GM12878 (cell line): ENCODE results near the gene ZC3H12D. TPM values are rescaled to one million over a fixed set of nuclear protein-coding genes. Genes with fewer than 3 reads are reported as not detected.

ENCODE experiments used
- ATAC-seq: fragments of 200-7000 bp; cut with Tn5 transposase; 3 replicates; pipeline ENCODE4 v1.9.1; 2020; ENCODE audit warnings: mild to moderate bottlenecking, moderate library complexity
- BruUV-seq: library from RNA; stranded (reverse); fragments of 400-500 nt; replicated peaks from 2 replicates; lab custom pipeline; 2021; lab: Mats Ljungman, UMichigan
- CTCF ChIA-PET: fragments of 300-600 bp; sonication (Branson Sonifier 250); formaldehyde crosslinking; extraction: SDS; loops from one replicate; lab custom pipeline; 2021; ENCODE audit warnings: inconsistent platforms; lab: Yijun Ruan, JAX
- POLR2A ChIA-PET: fragments of 350-600 bp; formaldehyde crosslinking; extraction: SDS; loops from one replicate; lab custom pipeline; 2021; ENCODE audit warnings: inconsistent platforms; lab: Charles Lee
- RAD21 ChIA-PET: fragments of 300-600 bp; sonication (Branson Sonifier 250); formaldehyde crosslinking; loops from one replicate; lab custom pipeline; 2023; ENCODE audit warnings: antibody characterized with exemption; ENCODE audit not compliant: unreplicated experiment; lab: Charles Lee
- SMC1A ChIA-PET: fragments of 300-600 bp; sonication (Branson Sonifier 250); formaldehyde crosslinking; loops from one replicate; lab custom pipeline; 2023; ENCODE audit not compliant: unreplicated experiment, uncharacterized antibody; lab: Charles Lee
- DNase-seq: peaks from one replicate; pipeline ENCODE4 v3.0.0-alpha.2; 2011; ENCODE audit warnings: low read depth, low spot score
- FAIRE-seq: peaks from 3 replicates; lab custom pipeline; 2011; peaks lifted over from hg19 to GRCh38; lab: Jason Lieb, UNC
- H2AFZ ChIP-seq: 2 replicates; pipeline ENCODE4 v1.6.0; 2011; ENCODE audit warnings: low read depth, low read length, control low read depth; ENCODE audit not compliant: control insufficient read depth
- H3K27ac ChIP-seq: 2 replicates; pipeline ENCODE4 v1.5.1; 2011; ENCODE audit warnings: control low read depth; ENCODE audit not compliant: control insufficient read depth, insufficient read depth
- H3K27me3 ChIP-seq, 2 experiments: replicated peaks in 1 of 2; 2 replicates each; pipeline versions ENCODE4 v1.6.0 to v1.6.1; 2011; ENCODE audit warnings: low read length in 1 of 2; ENCODE audit not compliant: control insufficient read depth in 2 of 2, insufficient read depth in 2 of 2
- H3K36me3 ChIP-seq, 2 experiments: 2 replicates each; pipeline ENCODE4 v1.5.1; 2011; ENCODE audit warnings: low read length in 1 of 2; ENCODE audit not compliant: control insufficient read depth in 2 of 2, insufficient read depth in 2 of 2
- H3K4me1 ChIP-seq: 2 replicates; pipeline ENCODE4 v1.6.1; 2011; ENCODE audit warnings: mild to moderate bottlenecking, low read length, moderate library complexity, mixed read lengths; ENCODE audit not compliant: control insufficient read depth, insufficient read depth
- H3K4me2 ChIP-seq: 2 replicates; pipeline ENCODE4 v1.6.0; 2011; ENCODE audit warnings: control low read depth; ENCODE audit not compliant: control insufficient read depth, insufficient read depth
- H3K4me3 ChIP-seq: fragments of 200-600 bp; sonication (generic); 2 replicates; pipeline ENCODE4 v1.5.1; 2016
- H3K79me2 ChIP-seq: 2 replicates; pipeline ENCODE4 v1.6.0; 2011; ENCODE audit warnings: low read length; ENCODE audit not compliant: control insufficient read depth, insufficient read depth
- H3K9ac ChIP-seq: 2 replicates; pipeline ENCODE4 v1.8.0; 2011; ENCODE audit warnings: low read length, control low read depth, mixed read lengths; ENCODE audit not compliant: control insufficient read depth, insufficient read depth
- H3K9me3 ChIP-seq: replicated peaks from 3 replicates; pipeline ENCODE4 v1.5.1; 2011; ENCODE audit warnings: mild to moderate bottlenecking, low read length; ENCODE audit not compliant: control insufficient read depth, insufficient read depth
- H4K20me1 ChIP-seq: 2 replicates; pipeline ENCODE4 v1.6.0; 2011; ENCODE audit not compliant: control insufficient read depth, insufficient read depth
- BACH1 ChIP-seq: fragments of 450-650 bp; IDR thresholded peaks from 2 replicates; pipeline ENCODE4 v1.6.1; 2017; ENCODE audit warnings: mild to moderate bottlenecking, borderline replicate concordance
- IKZF2 ChIP-seq, 2 experiments: fragments of 450-650 bp; IDR thresholded peaks; 2 replicates each; pipeline ENCODE4 v1.6.1; 2017; ENCODE audit warnings: mild to moderate bottlenecking in 2 of 2, moderate library complexity in 2 of 2
- IRF4 ChIP-seq: IDR thresholded peaks from 2 replicates; pipeline ENCODE4 v1.6.1; 2011; ENCODE audit warnings: low read depth, low read length
- MTA3 ChIP-seq: IDR thresholded peaks from 2 replicates; pipeline ENCODE4 v1.6.1; 2012; ENCODE audit warnings: low read length, inconsistent platforms, borderline replicate concordance
- MYB ChIP-seq: fragments of 150-350 bp; IDR thresholded peaks from 2 replicates; pipeline ENCODE4 v1.6.1; 2014; ENCODE audit warnings: mild to moderate bottlenecking, low read depth, low read length, borderline replicate concordance
- NR2F1 ChIP-seq: fragments of 450-650 bp; conservative IDR thresholded peaks from 2 replicates; pipeline ENCODE4 v1.6.1; 2017; ENCODE audit warnings: mild to moderate bottlenecking
- PML ChIP-seq: IDR thresholded peaks from 2 replicates; pipeline ENCODE4 v1.6.1; 2012; ENCODE audit warnings: low read length, inconsistent platforms
- POLR2AphosphoS5 ChIP-seq: IDR thresholded peaks from 2 replicates; pipeline ENCODE4 v1.6.1; 2011; ENCODE audit warnings: mild to moderate bottlenecking, low read length, inconsistent platforms
- RAD21 ChIP-seq: IDR thresholded peaks from 2 replicates; pipeline ENCODE4 v1.6.1; 2011; ENCODE audit warnings: mild to moderate bottlenecking, low read depth, low read length, moderate library complexity; ENCODE audit not compliant: insufficient read depth
- SMAD1 ChIP-seq: fragments of 450-650 bp; IDR thresholded peaks from 2 replicates; pipeline ENCODE4 v1.6.1; 2018; ENCODE audit warnings: mild to moderate bottlenecking, low read depth; ENCODE audit not compliant: partially characterized antibody
- SP1 ChIP-seq: IDR thresholded peaks from one replicate; pipeline ENCODE4 v1.6.1; 2011; ENCODE audit warnings: low read depth, low read length
- SREBF1 ChIP-seq: IDR thresholded peaks from 2 replicates; pipeline ENCODE4 v1.6.1; 2012; ENCODE audit warnings: mild to moderate bottlenecking, low read length
- TBL1XR1 ChIP-seq: IDR thresholded peaks from 2 replicates; pipeline ENCODE4 v1.6.1; 2012; ENCODE audit warnings: low read depth, low read length, improper control_type of control experiment
- ZBTB11 ChIP-seq: fragments of 450-650 bp; formaldehyde crosslinking; IDR thresholded peaks from 2 replicates; pipeline ENCODE4 v1.5.0; 2022; ENCODE audit warnings: mild to moderate bottlenecking, missing genetic modification characterization
- WGBS: methylation state at CpG from one replicate; pipeline ENCODE4 v1.1.6; 2016; ENCODE audit warnings: low lambda C conversion rate; ENCODE audit not compliant: insufficient replicate concordance, insufficient coverage; ENCODE audit errors: missing lambda C conversion rate; 5-methylcytosine and 5-hydroxymethylcytosine counted together
- in situ Hi-C: fragments of 300-500 bp; cut with MboI; formaldehyde crosslinking; loops from 9 replicates; pipeline ENCODE4 v1.14.3; 2018; ENCODE audit warnings: mixed read lengths
- intact Hi-C: fragments of 100-400 bp; cut with micrococcal nuclease; formaldehyde crosslinking; loops from one replicate; pipeline ENCODE4 v1.14.2; 2022; ENCODE audit not compliant: unreplicated experiment
- polyA plus RNA-seq, 11 experiments: library from polyadenylated mRNA; depleted of rRNA in 4 of 11; unstranded in 6 of 11; stranded (reverse) in 5 of 11; fragments of >200 nt; fragmentation: Nextera tagmentation in 4 of 11; fragmentation: Illumina TruSeq in 1 of 11; extraction: Ambion mirVana in 4 of 11; extraction: Trizol in 1 of 11; gene quantifications; 1 replicate in 1 of 11; 2 replicates in 10 of 11; pipeline versions ENCODE4 v1.2.1 to v1.2.3, GENCODE V29; 2011 to 2016; ENCODE audit warnings: inconsistent platforms in 2 of 11, missing spikeins in 2 of 11, low read depth in 1 of 11
- total RNA-seq, 4 experiments: library from RNA; depleted of rRNA in 3 of 4; stranded (reverse); fragments of >200 nt in 3 of 4; fragmentation: Illumina TruSeq in 1 of 4; extraction: Trizol in 1 of 4; gene quantifications; 2 replicates each; pipeline versions ENCODE4 v1.2.1 to v1.2.3, GENCODE V29; 2013 to 2021
- TF ChIP-seq, protein P1 (sequence below): fragments of 450-650 bp; IDR thresholded peaks from 2 replicates; pipeline ENCODE4 v1.6.1; 2014; ENCODE audit warnings: mild to moderate bottlenecking
- TF ChIP-seq, protein P2 (sequence below): IDR thresholded peaks from 2 replicates; pipeline ENCODE4 v1.6.1; 2012; ENCODE audit warnings: low read depth, low read length, improper control_type of control experiment
- TF ChIP-seq, protein P3 (sequence below): fragments of 450-650 bp; IDR thresholded peaks from 2 replicates; pipeline ENCODE4 v1.6.1; 2016; ENCODE audit warnings: mild to moderate bottlenecking

ZC3H12D gene
- total and polyA plus RNA-seq, 10 of the 15 experiments (the other 5 are each of a cell fraction or from before 2014, with no cell fraction given): 1.4 to 29.7 (median 8.8) TPM

- Histone ChIP-seq H3K27ac (peak overlapping the region; percentile 95), H3K4me1 (peaks cover 24% of the 10 kb centered on the region), H4K20me1 (no peaks in the 10 kb centered on the region), H3K9me3 (no peaks in the 10 kb centered on the region), H3K27me3 (no peaks in the 10 kb centered on the region), H3K9ac (peak overlapping the region; percentile 88), H2AFZ (peak overlapping the region; percentile 37), H3K36me3 (no peaks in the 10 kb centered on the region), H3K4me3 (peak overlapping the region; percentile 90), H3K79me2 (peaks cover 88% of the 10 kb centered on the region), H3K4me2 (peak overlapping the region; percentile 98)
- BruUV-seq: no TSS peak
- ChIA-PET POLR2A (interaction anchor here (1.3 to 1.8 kb wide), 3 partner anchors 12 to 448 kb away, joined by 4 to 6 read pairs (median 5); no protein-coding TSS in a partner anchor), SMC1A (interaction anchor here (0.9 to 2.3 kb wide), 6 partner anchors 9 to 419 kb away, joined by 3 to 9 read pairs (median 6); partner anchors contain the start of gene PPIL4), CTCF (interaction anchor here (1.4 to 3.2 kb wide), 3 partner anchors 9 to 416 kb away, joined by 6 to 27 read pairs (median 20); no protein-coding TSS in a partner anchor), RAD21 (interaction anchor here (1.2 to 2.8 kb wide), 6 partner anchors 9 to 452 kb away, joined by 3 to 17 read pairs (median 6); no protein-coding TSS in a partner anchor)
- no peak for FAIRE-seq
- intact Hi-C loops (no loop called here), in situ Hi-C loops (no loop called here)
- ATAC-seq: peak; percentile 21
- no peak for DNase-seq
- WGBS: 10% methylated on average over 16 of the region's 18 CpGs
- TF ChIP-seq BACH1 (peak; percentile 40; the same call in 1 of the 2 replicates), ZBTB11 (CRISPR knock-in tag) (no peak), IKZF2 (IDR thresholded peaks at IDR 0.05) (peak in 1 of 2 experiments; percentile 25; a peak in 1 of 4 replicates), MYB (no peak), IRF4 (no peak), RAD21 (no peak), PML (no peak), MTA3 (no peak), SP1 (no peak), POLR2AphosphoS5 (peak; percentile 73; the same call in 1 of the 2 replicates), NR2F1 (no peak), SREBF1 (0 out of 2 replicates have a peak, but pooled peaks have one; percentile 20), SMAD1 (no peak), TBL1XR1 (0 out of 2 replicates have a peak, but pooled peaks have one; percentile 38)
- TF ChIP-seq, protein P1, sequence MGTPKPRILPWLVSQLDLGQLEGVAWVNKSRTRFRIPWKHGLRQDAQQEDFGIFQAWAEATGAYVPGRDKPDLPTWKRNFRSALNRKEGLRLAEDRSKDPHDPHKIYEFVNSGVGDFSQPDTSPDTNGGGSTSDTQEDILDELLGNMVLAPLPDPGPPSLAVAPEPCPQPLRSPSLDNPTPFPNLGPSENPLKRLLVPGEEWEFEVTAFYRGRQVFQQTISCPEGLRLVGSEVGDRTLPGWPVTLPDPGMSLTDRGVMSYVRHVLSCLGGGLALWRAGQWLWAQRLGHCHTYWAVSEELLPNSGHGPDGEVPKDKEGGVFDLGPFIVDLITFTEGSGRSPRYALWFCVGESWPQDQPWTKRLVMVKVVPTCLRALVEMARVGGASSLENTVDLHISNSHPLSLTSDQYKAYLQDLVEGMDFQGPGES: no peak
- TF ChIP-seq, protein P2, sequence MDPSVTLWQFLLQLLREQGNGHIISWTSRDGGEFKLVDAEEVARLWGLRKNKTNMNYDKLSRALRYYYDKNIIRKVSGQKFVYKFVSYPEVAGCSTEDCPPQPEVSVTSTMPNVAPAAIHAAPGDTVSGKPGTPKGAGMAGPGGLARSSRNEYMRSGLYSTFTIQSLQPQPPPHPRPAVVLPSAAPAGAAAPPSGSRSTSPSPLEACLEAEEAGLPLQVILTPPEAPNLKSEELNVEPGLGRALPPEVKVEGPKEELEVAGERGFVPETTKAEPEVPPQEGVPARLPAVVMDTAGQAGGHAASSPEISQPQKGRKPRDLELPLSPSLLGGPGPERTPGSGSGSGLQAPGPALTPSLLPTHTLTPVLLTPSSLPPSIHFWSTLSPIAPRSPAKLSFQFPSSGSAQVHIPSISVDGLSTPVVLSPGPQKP: no peak
- TF ChIP-seq, protein P3, sequence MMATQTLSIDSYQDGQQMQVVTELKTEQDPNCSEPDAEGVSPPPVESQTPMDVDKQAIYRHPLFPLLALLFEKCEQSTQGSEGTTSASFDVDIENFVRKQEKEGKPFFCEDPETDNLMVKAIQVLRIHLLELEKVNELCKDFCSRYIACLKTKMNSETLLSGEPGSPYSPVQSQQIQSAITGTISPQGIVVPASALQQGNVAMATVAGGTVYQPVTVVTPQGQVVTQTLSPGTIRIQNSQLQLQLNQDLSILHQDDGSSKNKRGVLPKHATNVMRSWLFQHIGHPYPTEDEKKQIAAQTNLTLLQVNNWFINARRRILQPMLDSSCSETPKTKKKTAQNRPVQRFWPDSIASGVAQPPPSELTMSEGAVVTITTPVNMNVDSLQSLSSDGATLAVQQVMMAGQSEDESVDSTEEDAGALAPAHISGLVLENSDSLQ: no peak
Measured at GRCh38 chr6:149480502-149481280, 4.1 kb downstream of the ZC3H12D start.
